Right forelimb (tissue), 1 donor: ENCODE measurements around the gene UBD.

Source experiments
- DNase-seq: peaks from one replicate; pipeline ENCODE4 v3.0.0-alpha.2; 2018

Gene UBD

DNA sequence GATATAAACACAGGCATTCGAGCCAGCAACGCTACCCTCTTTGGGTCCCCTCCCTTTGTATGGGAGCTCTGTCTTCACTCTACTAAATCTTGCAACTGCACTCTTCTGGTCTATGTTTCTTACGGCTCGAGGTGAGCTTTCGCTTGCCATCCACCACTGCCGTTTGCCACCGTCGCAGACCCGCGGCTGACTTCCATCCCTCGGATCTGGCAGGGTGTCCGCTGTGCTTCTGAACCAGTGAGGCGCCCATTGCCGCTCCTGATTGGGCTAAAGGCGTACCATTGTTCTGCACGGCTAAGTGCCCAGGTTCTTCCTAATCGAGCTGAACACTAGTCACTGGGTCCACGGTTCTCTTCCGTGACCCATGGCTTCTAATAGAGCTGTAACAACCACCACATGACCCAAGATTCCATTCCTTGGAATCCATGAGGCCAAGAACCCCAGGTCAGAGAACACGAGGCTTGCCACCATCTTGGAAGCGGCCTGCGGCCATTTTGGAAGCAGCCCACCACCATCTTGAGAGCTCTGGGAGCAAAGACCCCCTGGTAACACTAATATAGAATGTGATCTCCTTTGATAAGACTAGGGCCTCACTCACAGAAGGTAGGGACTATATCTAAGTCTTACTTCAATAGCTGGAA is 973 bp downstream of the UBD start:
- DNase-seq: no peak

DNA sequence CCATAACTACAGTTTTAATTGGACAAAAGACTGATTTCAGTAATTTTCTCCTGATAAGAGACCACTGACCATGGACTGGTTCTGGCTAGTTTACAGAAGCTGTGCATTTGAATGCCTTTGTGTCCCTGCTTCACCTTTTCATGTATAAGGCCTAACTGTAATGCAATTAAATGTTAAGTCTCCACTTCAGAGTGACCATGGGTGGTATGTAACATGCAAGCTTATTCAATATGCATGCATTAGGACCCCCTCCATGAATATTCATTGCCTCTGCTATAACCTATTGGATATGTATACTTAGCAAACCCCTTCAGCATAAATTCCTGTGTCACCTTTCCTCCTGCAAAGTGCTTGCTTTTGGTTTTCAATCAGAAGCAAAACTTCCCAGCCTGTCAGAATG is 2.2 kb downstream of the UBD start:
- no peak for DNase-seq

DNA sequence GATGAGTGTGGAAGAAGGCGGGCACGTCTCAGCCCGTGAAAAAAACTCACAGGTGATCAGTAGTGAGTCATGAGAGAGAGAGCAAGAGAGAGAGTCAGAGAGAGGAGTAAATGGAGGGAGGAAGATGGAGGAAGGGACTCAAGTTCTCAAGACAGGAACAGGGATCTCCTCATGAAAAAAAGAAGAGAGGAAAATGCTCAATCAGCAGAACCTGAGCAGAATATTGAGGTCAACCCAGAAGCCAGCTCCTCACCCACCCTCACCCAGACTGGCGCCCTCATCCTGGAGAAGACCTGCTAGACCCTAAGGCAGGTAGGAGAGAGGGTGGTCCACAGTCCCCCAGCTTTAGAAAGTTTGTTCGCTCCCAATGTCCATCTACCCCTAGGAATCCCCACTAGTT is 4.8 kb downstream of the UBD start:
- DNase-seq: no peak

GRCh38 chr6:29553268-29554057 is 6.1 kb downstream of the UBD start:
- no peak for DNase-seq

DNA sequence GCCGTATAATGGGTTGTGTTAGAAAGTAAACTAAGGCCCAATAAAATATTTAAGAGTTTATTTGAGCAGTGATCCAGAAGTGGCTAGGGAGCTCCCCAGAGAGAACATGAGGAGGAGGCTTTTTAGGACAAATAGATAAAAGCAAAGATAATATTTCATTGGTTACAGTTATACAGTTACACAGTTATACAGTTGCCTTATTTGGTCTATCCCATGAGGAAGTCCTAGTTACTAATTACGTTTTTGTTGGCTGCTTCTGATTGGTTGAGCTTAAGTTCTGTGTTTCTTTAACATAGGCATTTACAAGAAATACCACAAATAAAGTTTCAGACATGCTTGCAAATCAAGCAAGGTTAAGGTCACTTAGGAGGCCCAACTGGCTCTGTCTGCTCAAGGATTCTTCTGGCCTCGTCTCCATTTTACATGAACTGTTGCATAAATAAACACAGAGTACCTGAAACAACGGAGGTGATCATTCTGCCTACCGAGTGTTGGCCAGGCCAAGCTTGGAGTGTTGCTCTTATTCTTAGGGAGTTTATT is 7.0 kb downstream of the UBD start:
- no peak for DNase-seq

GRCh38 chr6:29547573-29547972 is 12.0 kb downstream of the UBD start:
- no peak for DNase-seq

- DNase-seq: no peak
Measured at GRCh38 chr6:29537714-29538403, 21.7 kb downstream of the UBD start.

DNA sequence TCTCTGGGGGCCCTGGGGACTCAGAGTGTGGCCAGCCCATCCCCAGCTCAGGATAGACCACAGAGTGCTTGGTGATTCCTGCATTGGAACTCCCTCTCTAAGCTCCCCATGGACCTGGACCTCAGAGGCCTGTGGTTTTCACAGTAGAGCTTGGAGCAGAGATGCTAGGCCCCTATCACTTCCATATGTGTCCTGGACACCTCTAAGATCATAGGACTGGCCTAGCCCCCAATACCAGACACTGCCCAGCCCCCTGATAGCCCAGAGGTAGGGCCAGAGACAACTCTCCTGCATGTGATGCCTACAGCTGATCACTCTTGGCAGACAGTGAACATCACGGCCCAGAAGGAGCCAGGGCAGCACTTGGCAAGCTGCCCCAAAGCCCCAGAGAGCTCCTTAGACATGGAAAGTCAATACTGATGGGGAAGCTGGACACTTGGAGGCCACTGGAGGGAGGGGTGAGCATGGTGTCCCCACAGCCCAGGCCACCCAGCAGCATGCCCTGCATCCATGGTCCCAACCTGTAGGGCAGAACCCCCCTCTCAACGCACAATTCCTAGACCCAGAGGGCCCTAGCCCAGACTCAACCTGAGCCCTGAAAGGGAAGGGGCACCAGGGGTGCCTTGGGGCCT is 27.1 kb downstream of the UBD start:
- no peak for DNase-seq

DNA sequence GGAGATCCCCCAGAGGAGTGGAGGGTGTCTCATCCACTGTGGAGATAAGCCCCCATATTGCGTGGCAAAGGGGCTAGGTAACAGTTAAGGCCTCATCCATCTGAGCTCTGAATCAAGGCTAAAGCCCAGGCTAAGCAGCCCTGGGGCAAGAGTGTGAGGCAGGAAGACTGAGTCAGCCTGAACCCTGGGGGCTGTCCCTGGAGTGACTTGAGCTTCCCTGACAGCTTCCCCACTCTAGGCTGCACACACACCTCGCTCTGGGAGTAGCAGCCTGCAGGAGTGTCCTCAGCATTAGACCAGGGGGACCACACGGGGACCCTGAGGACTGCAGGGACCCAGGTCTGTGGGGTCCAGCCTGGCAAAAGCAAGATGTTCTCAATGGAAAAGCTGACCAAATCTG is 27.9 kb downstream of the UBD start:
- DNase-seq: no peak

DNA sequence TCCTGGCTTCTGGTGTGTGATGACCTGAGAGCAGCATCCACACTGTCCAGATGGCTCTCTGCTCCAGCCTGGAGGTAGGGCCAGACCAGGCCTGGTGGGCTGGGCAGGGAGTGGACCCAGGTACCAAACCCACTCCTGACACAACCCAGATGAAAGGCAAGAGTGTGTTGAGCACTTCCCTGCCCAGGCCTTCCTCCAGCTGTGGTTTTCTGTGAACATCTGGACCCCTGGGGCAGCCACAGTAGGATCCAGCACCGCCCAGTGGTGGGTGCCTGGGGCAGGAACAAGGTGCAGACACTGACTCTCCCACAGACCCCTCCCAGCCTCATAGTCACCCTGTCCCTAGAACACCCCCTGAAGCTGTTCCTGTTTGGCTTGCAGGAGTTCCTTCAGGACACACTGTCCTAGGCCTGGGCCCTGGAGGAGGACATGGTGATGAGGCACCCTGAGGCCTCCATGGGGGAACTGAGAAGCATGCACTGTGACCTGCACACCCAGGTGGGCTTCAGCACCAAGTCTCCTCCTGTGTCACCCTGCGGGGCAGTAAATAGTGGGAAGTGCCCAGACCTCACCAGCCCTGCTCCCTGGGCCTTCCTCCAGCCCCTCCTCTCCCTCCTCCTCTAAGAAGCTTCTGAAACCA is 28.7 kb downstream of the UBD start:
- no peak for DNase-seq

GRCh38 chr6:29529956-29530355 is 29.6 kb downstream of the UBD start:
- DNase-seq: no peak

GRCh38 chr6:29528988-29529560 is 30.5 kb downstream of the UBD start:
- DNase-seq: no peak

GRCh38 chr6:29528300-29528931 is 31.1 kb downstream of the UBD start:
- no peak for DNase-seq

- no peak for DNase-seq
Measured at GRCh38 chr6:29527564-29527963, 32.0 kb downstream of the UBD start.

- no peak for DNase-seq
Measured at GRCh38 chr6:29527126-29527525, 32.4 kb downstream of the UBD start.

DNA sequence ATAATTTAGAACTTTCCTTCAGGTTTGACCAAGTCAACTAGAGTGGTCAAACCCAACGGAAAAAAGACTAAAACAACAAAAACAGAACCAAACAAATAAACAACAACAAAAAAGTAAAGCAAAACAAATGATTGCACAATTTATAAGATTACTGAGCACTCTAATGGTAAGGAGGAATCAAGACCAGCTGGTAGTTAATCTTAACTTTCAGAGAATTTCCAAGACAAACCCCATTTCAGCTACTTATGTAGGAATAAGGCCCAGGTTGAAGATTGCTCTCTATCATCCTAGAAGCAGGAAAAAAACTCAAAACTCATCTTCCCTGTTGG is 34.3 kb downstream of the UBD start:
- DNase-seq: no peak

GRCh38 chr6:29524444-29525310 is 34.9 kb downstream of the UBD start:
- DNase-seq: no peak

GRCh38 chr6:29524044-29524443 is 35.5 kb downstream of the UBD start:
- no peak for DNase-seq

DNA sequence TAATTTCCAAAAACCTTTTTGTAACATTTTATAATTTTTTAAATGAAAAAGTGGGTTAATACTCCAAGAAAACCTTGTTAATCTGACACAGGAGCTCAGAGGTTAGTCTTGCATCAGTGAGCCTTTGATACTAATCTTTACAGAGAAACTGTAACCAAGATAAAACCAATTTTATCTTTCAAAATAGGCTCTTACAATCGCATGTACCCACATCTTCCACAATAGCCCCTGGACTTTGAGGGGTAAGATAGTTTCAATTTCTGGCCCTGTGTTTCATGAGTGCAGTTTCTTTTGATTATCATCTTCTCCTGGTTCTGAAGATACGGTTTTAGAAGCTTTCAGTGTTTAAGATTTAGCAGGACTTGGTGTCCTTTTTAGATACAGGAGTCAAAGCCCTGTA is 37.3 kb downstream of the UBD start:
- DNase-seq: no peak

GRCh38 chr6:29521006-29521680 is 38.4 kb downstream of the UBD start:
- no peak for DNase-seq

- DNase-seq: no peak
Measured at GRCh38 chr6:29520232-29520631, 39.3 kb downstream of the UBD start.
